GM23248 (cell line): ENCODE results near the gene GPR39. TPM values are rescaled to one million over a fixed set of nuclear protein-coding genes. Genes with fewer than 3 reads are reported as not detected.

ENCODE experiments used
- DNase-seq: peaks from one replicate; pipeline ENCODE4 v3.0.0-alpha.2; 2015
- H2AFZ ChIP-seq: fragments of 200-600 bp; sonication (generic); 2 replicates; pipeline ENCODE4 v1.6.1; 2016; ENCODE audit warnings: antibody characterized with exemption
- H3F3A ChIP-seq: fragments of 200-600 bp; sonication (generic); 2 replicates; pipeline ENCODE4 v1.6.1; 2016; ENCODE audit warnings: mild to moderate bottlenecking, antibody characterized with exemption, mixed run types; ENCODE audit not compliant: insufficient read depth
- H3K27ac ChIP-seq: fragments of 200-600 bp; sonication (generic); 2 replicates; pipeline ENCODE4 v1.5.1; 2016; ENCODE audit warnings: mild to moderate bottlenecking
- H3K27me3 ChIP-seq: fragments of 200-600 bp; sonication (generic); replicated peaks from 2 replicates; pipeline ENCODE4 v1.6.1; 2016; ENCODE audit warnings: mild to moderate bottlenecking; ENCODE audit not compliant: insufficient read depth
- H3K36me3 ChIP-seq: fragments of 200-600 bp; sonication (generic); 2 replicates; pipeline ENCODE4 v1.6.1; 2016; ENCODE audit warnings: low read depth, mild to moderate bottlenecking
- H3K4me1 ChIP-seq: fragments of 200-600 bp; sonication (generic); 2 replicates; pipeline ENCODE4 v1.6.1; 2016; ENCODE audit warnings: mild to moderate bottlenecking; ENCODE audit not compliant: insufficient read depth
- H3K4me2 ChIP-seq: fragments of 200-600 bp; sonication (generic); one replicate; pipeline ENCODE4 v1.6.1; 2016; ENCODE audit warnings: mild to moderate bottlenecking; ENCODE audit not compliant: unreplicated experiment
- H3K4me3 ChIP-seq: fragments of 200-600 bp; sonication (generic); 2 replicates; pipeline ENCODE4 v1.5.1; 2016; ENCODE audit warnings: mild to moderate bottlenecking
- H3K79me2 ChIP-seq: fragments of 200-600 bp; sonication (generic); 2 replicates; pipeline ENCODE4 v1.6.1; 2016; ENCODE audit warnings: mild to moderate bottlenecking; ENCODE audit not compliant: insufficient read depth
- H3K9ac ChIP-seq: fragments of 200-600 bp; sonication (generic); 2 replicates; pipeline ENCODE4 v1.6.1; 2016; ENCODE audit warnings: mild to moderate bottlenecking
- H3K9me2 ChIP-seq: fragments of 200-600 bp; sonication (generic); 2 replicates; pipeline ENCODE4 v1.6.1; 2016; ENCODE audit warnings: mixed run types, mild to moderate bottlenecking, moderate library complexity; ENCODE audit not compliant: insufficient read depth
- H3K9me3 ChIP-seq: fragments of 200-600 bp; sonication (generic); one replicate; pipeline ENCODE4 v1.6.1; 2017; ENCODE audit warnings: low read depth
- H4K20me1 ChIP-seq: fragments of 200-600 bp; sonication (generic); 2 replicates; pipeline ENCODE4 v1.6.0; 2016; ENCODE audit not compliant: insufficient read depth
- EZH2 ChIP-seq: fragments of 200-600 bp; sonication (generic); IDR thresholded peaks from 2 replicates; pipeline ENCODE4 v1.6.1; 2018; ENCODE audit warnings: antibody characterized with exemption, mild to moderate bottlenecking; ENCODE audit not compliant: insufficient read depth, poor library complexity, severe bottlenecking
- EZH2phosphoT487 ChIP-seq: fragments of 200-600 bp; sonication (generic); IDR thresholded peaks from 2 replicates; pipeline ENCODE4 v1.6.1; 2018; ENCODE audit warnings: antibody characterized with exemption, moderate library complexity, mild to moderate bottlenecking, low read depth; ENCODE audit not compliant: insufficient read depth
- WGBS, 2 experiments: methylation state at CpG; one replicate each; pipeline ENCODE4 v1.1.6; 2015 to 2017; ENCODE audit warnings: low lambda C conversion rate in 2 of 2, low coverage in 1 of 2; ENCODE audit errors: missing lambda C conversion rate in 2 of 2; 5-methylcytosine and 5-hydroxymethylcytosine counted together
- in situ Hi-C: fragments of 300-500 bp; cut with MboI; formaldehyde crosslinking; loops from 2 replicates; pipeline ENCODE4 v1.15.0; 2020
- polyA plus RNA-seq: library from polyadenylated mRNA; unstranded; fragments of >200 nt; fragmentation: Nextera tagmentation; extraction: Ambion mirVana; gene quantifications from 2 replicates; pipeline ENCODE4 v1.2.1, GENCODE V29; 2016
- total RNA-seq: library from RNA; depleted of rRNA; stranded (reverse); fragments of >200 nt; shearing (Covaris generic); gene quantifications from 2 replicates; pipeline ENCODE4 v1.2.3, GENCODE V29; 2014

The GPR39 gene
- total and polyA plus RNA-seq, 2 experiments from 2014 or later = 1.6 to 2.6 TPM

DNA sequence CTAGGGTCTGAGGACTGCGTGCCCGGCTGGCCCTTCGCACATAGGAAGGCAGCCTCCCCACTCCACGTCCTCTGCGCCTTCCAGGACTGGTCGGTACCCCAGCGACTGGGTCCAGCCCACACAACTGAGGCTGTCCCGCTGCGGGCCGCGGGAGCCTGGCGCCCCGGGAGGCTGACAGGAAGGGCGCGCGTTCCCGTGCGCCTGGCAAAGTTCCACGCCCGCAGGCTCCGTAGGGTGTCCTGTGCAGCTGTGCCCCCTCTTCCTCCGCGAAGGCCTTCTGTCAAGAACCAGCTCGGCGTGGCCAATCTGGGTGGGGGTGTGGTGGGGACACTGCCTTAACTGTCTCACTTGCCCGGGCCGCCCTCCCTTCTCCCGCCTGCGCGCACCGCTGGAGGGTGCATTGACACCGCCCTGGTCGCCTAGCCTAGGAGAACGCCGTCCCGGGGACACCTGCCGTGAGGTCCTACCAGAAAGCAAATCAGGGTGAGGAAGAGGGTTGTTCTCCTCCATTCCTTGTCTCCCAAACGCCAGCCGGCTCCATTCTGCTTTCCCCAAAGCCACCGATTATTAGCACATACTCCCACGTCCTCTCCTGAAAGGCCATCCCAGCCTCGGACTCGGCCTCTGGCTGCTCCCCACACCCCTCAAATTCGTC, 254.0 kb downstream of the GPR39 start:
- 8 to 10% methylated on average over 35 to 41 of the region's 44 CpGs for WGBS, 2 experiments

DNA sequence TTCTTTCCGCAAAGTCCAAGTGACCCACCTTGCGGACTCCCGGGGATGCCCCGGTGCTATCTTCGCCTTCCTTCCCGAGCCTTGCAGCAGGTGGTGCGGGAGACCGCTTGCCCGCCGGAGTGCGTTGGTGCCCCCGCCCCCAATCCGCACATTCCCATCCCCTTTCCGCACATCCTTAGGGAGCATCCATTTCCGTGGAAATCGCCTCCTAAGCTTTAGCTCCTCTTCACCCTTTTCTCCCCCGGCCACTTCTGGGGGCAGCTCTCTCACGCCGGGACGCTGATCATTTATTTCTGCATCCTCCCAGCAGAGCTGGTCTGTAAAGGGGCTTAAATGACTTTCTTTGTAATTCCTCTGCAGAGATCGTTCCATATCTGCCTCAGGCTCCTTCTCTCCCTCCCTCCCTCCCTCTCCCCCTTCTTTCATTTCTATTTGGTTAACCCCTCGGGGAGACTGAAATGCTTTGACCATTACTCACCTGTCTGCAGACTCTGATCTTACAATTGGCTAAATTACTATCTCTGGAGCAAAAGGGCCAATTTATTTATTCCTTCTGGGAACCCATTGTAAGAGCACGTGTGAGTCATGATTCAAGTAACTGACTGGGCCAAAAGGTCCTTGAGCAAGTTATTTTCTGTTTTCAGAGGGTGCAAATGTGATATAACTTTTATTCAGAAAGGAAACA, 254.7 kb downstream of the GPR39 start:
- Histone ChIP-seq H3K4me2 (peak overlapping the region; percentile 86), H3K79me2 (no peaks in the 10 kb centered on the region), H3K9ac (no peak overlapping the region), H3K9me3 (no peaks in the 10 kb centered on the region), H3K4me1 (peaks cover 5% of the 10 kb centered on the region; the same call in 1 of the 2 replicates), H4K20me1 (no peaks in the 10 kb centered on the region), H3K27ac (no peak overlapping the region), H3K9me2 (no peaks in the 10 kb centered on the region), H3F3A (no peaks in the 10 kb centered on the region), H2AFZ (no peak overlapping the region), H3K4me3 (no peak overlapping the region), H3K27me3 (peaks cover 37% of the 10 kb centered on the region), H3K36me3 (no peaks in the 10 kb centered on the region)
- in situ Hi-C loops = no loop called here
- TF ChIP-seq EZH2 = no peak
- TF ChIP-seq EZH2phosphoT487 = no peak
- peak; percentile 65 for DNase-seq
- 77 to 78% methylated on average over 15 to 23 of the region's 23 CpGs for WGBS, 2 experiments

More for the DNA sequence above, 254.0 kb downstream of the GPR39 start:
- Histone ChIP-seq H3F3A (no peaks in the 10 kb centered on the region), H3K9ac (no peak overlapping the region), H3K4me2 (peak overlapping the region; percentile 86), H3K9me2 (no peaks in the 10 kb centered on the region), H3K9me3 (no peaks in the 10 kb centered on the region), H3K36me3 (no peaks in the 10 kb centered on the region), H3K4me1 (peaks cover 5% of the 10 kb centered on the region; the same call in 1 of the 2 replicates), H3K4me3 (peak overlapping the region; percentile 65), H3K27ac (no peak overlapping the region), H3K27me3 (peaks cover 43% of the 10 kb centered on the region), H2AFZ (peak overlapping the region; percentile 29; the same call in 1 of the 2 replicates), H4K20me1 (no peaks in the 10 kb centered on the region), H3K79me2 (no peaks in the 10 kb centered on the region)
- TF ChIP-seq EZH2 (no peak), EZH2phosphoT487 (no peak)
- peak; percentile 16 for DNase-seq
- in situ Hi-C loops = no loop called here

DNA sequence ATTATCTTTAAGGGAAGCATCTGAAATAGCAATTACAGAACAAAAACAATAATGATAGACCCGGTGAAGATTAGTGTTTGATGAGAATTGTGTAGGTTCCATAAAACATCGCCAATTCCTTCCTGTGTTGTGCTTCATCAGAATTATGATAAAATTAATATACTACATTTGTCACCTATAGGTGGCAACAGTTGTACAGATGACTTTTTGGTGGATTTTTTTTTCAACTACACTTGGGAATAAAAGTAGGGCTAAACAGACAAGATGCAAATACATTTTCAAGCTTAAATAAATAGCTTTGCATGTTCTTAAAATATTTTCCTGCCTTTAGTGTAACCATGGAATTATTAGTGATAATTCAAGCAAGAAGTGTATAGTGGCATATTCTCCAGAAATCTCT, 260.4 kb downstream of the GPR39 start:
- WGBS, 2 experiments = 53 to 60% methylated on average over 2 of the region's 2 CpGs
- Histone ChIP-seq H3K79me2 (no peaks in the 10 kb centered on the region), H4K20me1 (no peaks in the 10 kb centered on the region), H3K9me3 (no peaks in the 10 kb centered on the region), H3K9ac (no peak overlapping the region), H3K4me2 (no peak overlapping the region), H3K27ac (no peak overlapping the region), H3F3A (no peaks in the 10 kb centered on the region), H3K4me3 (no peak overlapping the region), H3K27me3 (no peaks in the 10 kb centered on the region), H2AFZ (no peak overlapping the region), H3K9me2 (no peaks in the 10 kb centered on the region), H3K36me3 (no peaks in the 10 kb centered on the region), H3K4me1 (peaks cover 7% of the 10 kb centered on the region; the same call in 1 of the 2 replicates)
- no peak for TF ChIP-seq EZH2phosphoT487
- TF ChIP-seq EZH2 = no peak
- DNase-seq = peak; percentile 14
- in situ Hi-C loops = no loop called here

DNA sequence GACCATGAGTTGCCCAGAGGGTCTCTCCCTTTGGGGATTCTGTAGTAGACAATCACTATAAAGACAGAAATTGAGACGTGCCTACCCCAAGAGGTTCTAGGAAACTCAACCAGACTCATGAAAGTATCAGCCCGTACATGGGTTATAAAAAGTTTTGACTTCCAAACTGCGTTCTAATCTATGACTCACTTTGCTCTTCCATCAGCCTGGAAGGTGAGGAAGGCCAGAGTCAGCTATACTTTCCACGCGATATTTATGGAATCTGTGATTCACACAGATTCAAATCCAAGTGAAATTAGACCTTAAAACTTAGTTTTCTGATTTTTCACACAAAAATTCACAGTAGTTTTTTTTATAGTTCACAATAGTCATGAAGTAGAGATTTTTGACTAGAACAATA, 261.1 kb downstream of the GPR39 start:
- Histone ChIP-seq H3K79me2 (no peaks in the 10 kb centered on the region), H3K27ac (no peak overlapping the region), H3K4me3 (no peak overlapping the region), H3K36me3 (no peaks in the 10 kb centered on the region), H3K4me1 (peaks cover 7% of the 10 kb centered on the region; the same call in 1 of the 2 replicates), H3K4me2 (no peak overlapping the region), H3K9ac (no peak overlapping the region), H2AFZ (no peak overlapping the region), H3K27me3 (no peaks in the 10 kb centered on the region), H3K9me2 (no peaks in the 10 kb centered on the region), H3F3A (no peaks in the 10 kb centered on the region), H4K20me1 (no peaks in the 10 kb centered on the region), H3K9me3 (no peaks in the 10 kb centered on the region)
- no peak for TF ChIP-seq EZH2
- TF ChIP-seq EZH2phosphoT487 = no peak
- WGBS, 2 experiments = 59 to 61% methylated on average over 5 of the region's 5 CpGs
- in situ Hi-C loops = no loop called here
- DNase-seq = peak; percentile 45
